Eye (tissue), 1 donor: ENCODE results near the gene ATP5MC3.
"Not testable (repeated sequence)": the region's sequence is repeated elsewhere in the genome, so short reads cannot be mapped to it uniquely, and the experiment has no call there.

ENCODE experiments used
- DNase-seq: peaks from one replicate; pipeline ENCODE4 v3.0.0-alpha.2; 2015

The ATP5MC3 gene

DNA sequence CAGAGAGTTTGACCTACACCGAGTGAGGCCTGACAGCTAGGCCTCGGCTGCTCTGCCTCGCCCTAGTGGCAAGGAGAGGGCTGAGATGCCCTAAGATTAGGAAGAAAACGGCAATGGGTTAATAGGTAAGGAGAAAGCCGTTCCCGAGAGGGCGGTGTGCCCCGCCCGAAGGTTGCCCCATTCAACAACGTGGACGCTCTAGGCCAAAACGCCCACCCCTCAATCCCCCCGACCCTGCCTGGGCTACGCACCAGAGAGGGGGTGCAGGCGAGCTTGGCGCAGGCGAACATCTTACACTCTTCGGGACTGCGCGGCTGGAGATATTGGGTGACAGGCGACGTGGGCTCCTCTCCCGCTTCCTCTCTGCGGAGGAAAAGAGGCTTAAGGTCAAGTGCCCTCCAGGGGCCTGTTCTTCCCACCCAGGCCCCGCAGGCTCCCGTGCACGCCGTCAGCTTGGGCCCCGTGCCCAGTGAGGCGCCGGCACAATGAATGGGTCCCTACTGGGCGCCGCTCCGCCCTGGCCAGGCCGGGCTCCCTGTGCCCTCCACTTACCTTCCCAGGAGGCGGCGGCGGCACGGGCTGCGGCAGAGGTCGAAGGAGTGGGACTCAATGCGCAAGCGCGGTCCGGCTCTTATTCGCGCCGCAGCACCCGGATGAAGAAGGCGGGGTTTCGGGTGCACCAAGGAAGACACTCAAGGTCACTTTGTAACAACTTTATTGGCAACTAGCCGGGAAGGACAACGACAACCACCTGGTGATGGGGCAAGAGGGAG, at the start of gene ATP5MC3:
ATP5MC3 (minus strand) TSS at position 607 of the 773 bp plus-strand sequence; CDS start at position 290, 317 bp downstream.
- DNase-seq, result peak; percentile 98

- not testable (repeated sequence) for DNase-seq
Measured at GRCh38 chr2:175228601-175229000, 47.1 kb upstream of the ATP5MC3 start.

GRCh38 chr2:175228179-175228578, 46.7 kb upstream of the ATP5MC3 start:
- DNase-seq, result no peak

GRCh38 chr2:175227393-175227792, 45.9 kb upstream of the ATP5MC3 start:
- DNase-seq, result no peak

- no peak for DNase-seq
Measured at GRCh38 chr2:175220075-175220474, 38.6 kb upstream of the ATP5MC3 start.

DNA sequence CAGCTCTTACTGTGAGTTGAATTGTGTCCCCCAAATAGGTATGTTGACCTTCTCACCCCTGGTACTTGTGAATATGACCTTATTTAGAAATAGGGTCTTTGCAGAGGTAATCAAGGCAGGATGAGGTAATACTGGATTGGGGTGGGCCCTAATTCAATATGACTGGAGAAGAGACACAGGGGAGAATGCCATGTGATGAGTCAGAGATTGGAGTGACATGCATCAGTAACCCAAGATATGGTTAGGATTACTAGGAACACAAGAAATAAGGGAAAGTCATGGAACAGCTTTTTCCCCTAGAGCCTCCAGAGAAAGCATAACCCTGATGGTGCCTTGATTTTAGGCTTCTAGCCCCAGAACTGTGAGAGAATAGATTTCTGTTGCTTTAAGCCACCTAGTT, 37.0 kb upstream of the ATP5MC3 start:
- no peak for DNase-seq

DNA sequence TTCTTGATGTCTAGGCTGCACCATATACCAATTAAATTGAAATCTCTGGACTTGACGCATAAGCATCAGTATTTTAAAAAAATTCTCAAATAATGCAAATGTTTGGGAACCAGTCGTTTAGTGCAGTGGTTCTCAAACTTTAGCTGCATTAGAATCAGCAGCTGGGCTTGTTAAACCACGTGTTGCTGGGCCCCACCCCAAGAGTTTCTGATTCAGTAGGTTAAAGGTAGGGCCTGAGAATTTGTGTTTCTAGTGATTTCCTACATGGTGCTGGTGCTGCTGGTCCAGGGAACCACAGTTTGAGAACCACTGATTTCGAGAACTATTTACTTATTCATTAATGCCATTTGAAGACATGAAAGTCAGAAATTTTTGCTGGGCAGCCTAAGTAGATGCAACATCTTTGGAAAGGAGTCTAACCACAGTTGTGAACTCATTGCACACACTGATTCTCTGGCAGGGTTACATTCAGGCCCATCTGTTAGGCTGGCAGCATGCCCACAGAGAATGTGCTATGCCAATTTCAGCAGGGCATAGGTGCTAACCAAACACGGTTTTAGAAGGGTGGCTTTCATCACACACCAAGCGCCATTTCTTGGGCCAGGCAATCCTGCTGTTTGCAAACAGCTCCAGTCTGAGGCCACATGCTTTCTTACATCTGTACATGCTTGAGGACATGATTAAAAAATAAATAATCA, 26.4 kb upstream of the ATP5MC3 start:
- DNase-seq, result no peak

DNA sequence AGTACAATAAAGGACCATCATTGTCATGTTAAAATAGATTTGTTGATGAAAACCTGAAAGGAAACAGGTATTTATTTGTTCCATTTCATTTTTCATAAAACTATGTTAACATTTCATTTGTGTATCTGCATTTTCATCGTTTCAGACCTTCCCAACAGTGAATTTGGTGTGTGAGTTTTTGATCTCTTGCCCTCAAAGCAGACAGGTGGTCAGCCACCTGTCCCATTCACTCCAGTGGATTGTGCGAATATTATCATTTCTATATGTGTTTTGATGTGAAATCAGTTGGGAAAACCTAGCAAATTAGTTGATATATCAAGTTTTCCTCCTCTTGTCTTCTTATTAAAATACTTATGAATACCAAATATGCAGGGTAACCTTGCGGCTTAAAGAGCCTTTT, 25.4 kb upstream of the ATP5MC3 start:
- DNase-seq, result no peak

- DNase-seq, result no peak
Measured at GRCh38 chr2:175205523-175205922, 24.0 kb upstream of the ATP5MC3 start.

DNA sequence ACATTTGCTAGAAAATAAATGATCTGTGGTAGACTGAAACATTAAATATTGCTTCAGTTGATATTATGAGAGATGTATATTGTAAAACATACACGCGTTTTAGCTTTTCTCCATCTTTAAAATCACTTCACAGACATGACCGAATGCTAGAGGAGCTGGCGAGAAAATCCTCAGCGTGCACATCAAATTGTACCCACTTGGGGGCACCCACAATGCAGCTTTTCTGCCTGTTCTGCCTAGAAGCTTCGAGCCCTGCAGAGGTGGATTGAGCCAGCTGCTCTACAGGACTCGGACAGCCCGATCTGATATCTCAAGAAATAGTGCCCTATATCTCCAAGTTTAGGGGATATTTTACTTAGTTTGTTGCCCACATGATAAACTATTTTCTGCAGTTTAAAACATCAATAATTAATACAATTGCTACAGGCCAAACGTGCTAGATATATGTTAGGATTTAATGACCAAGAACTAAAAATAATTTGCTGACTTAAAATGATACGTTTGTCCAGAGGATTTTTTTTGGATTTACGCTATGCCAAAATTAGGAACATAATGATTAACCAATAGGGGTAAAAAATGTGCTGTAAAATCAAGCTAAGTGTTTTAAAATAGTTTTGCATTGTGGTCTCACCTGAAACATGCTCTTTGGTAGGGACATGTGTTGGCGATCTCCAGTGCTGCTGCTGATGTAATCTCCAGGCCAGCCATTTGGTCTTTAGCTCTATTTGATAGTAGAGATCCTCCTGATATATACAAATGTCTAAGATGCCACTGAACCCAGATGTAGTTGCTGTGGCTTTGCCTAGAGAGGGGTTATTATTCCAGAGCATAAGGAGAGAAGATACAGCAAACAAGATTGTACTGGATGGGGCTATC, 22.3 kb upstream of the ATP5MC3 start:
- peak; percentile 81 for DNase-seq

DNA sequence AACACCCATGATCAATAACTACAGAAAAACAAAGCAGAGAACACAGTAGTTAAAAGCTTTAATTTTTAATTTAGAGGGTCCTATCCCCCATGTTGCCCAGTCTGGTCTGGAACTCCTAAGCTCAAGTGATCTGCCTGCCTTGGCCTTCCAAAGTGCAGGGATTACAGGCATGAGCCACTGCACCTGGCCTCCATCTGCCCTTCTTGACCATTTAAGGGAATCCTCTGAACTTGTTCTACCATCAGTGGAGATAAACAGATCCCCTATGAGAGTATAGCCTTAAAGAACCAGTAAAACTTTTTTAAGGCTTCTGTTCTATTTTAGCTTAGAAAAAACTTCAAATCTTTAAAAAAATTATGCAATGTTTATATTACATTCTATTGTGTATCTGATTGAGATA, 13.5 kb upstream of the ATP5MC3 start:
- DNase-seq, result no peak

DNA sequence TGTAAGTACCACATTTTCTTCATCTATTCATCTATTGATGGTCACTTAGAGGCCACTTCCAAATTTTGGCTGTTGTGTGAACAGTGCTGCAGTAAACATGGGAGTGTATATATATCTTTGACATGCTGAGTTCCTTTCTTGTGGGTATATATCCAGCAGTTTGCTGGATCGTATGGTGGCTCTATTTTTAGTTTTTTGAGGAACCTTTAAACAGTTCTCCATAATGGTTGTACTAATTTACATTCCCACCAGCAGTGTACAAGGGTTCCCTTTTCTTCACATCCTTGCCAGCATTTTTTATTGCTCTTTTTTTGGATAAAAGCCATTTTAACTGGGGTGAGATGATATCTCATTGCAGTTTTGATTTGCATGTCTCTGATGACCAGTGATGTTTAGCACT, 7.3 kb upstream of the ATP5MC3 start:
- no peak for DNase-seq

GRCh38 chr2:175187378-175187777, 5.9 kb upstream of the ATP5MC3 start:
- no peak for DNase-seq

DNA sequence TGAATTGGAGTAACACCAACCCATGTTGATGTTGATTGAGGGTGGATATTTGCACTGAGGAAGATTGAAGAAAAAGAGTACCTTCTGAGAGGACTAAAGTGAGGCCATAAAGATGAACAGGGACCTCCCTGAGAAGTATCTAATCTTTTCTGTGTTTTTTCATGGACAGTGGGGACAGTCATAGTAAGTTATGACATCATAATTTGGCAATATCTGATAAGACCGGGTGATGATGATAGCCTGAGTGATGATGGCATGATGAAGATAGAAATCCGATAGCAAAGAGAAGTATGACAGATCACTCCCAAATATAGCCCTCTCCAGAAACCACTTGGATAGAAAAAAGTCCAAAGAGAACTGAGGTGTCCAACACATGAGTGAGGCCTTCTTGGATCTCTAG, 2.2 kb upstream of the ATP5MC3 start:
- DNase-seq, result no peak

DNA sequence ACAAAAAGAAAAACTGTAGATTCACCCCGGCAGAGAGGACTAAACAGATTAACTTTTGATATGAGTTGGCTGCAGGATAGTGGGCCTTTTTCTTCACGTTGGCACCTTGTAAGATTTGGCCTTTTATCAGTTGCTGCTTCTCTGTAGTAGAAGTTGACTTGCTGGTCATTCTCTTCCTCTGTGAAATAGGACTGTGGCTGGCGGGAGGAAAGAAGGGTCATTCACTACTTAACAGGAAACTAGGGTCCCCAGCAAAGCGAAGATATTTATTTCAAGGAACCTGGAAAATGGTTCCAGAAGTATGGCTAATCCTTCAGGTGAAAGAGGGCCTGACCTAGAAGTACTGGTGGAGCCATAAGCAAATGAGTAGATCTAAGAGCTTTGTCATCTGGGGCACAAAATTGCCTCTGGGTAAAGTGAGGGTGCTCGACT, 383 bp upstream of the ATP5MC3 start:
- no peak for DNase-seq

DNA sequence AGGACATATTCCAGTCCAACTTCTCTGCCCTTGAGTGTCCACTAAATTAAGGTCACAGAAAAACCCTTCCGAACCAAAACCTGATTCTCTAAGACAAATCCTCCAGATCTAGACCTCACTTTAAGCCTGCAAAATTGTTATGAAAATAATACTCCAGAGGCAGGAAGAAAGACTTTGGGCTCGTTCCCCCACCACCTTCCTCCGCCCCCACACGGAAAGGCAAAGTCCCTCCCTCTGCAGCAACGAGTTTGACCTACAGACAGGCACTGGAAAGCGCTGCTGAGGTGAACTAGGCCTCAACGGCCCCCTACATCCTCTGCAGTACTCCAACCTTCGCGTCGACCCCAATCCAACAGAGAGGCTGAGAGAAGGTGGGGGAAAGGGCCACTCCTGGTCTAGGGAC, 808 bp downstream of the ATP5MC3 start:
- no peak for DNase-seq

DNA sequence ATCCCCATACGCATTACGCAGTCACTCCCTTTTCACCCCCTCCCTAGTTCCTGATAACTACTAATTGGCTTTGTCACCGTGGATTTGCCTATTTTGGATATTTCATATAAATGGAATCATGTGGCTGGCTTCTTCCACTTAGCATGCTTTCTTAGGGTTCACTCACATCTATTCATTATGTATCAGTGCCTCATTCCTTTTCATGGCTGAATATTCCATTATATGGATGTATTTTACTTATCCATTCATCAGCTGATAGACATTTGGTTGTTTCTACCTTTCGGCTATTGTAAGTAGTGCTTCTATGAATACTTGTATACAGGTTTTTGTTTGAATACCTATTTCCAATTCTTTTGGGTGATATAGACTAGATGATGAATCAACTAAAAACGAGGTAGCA, 4.9 kb downstream of the ATP5MC3 start:
- DNase-seq, result no peak

GRCh38 chr2:175175896-175176295, 5.6 kb downstream of the ATP5MC3 start:
- DNase-seq, result no peak

DNA sequence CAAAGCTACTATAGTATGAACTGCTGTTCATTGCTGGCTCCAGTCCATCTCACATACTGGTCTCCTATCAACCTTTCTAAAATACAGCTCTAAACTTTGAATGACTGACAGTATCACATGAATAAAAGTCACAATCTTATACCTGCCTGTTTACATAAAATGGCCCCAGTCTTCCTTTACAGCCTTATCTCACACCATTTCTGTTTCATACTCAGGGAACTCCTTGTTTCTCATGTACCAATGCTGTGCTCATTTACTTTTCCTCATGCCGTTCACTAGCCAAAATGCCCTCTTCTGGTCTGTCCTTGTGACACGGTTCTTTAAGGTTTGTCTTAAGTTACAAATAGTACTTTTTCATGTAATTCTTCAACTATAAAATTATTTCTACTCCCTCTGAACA, 6.2 kb downstream of the ATP5MC3 start:
- no peak for DNase-seq

DNA sequence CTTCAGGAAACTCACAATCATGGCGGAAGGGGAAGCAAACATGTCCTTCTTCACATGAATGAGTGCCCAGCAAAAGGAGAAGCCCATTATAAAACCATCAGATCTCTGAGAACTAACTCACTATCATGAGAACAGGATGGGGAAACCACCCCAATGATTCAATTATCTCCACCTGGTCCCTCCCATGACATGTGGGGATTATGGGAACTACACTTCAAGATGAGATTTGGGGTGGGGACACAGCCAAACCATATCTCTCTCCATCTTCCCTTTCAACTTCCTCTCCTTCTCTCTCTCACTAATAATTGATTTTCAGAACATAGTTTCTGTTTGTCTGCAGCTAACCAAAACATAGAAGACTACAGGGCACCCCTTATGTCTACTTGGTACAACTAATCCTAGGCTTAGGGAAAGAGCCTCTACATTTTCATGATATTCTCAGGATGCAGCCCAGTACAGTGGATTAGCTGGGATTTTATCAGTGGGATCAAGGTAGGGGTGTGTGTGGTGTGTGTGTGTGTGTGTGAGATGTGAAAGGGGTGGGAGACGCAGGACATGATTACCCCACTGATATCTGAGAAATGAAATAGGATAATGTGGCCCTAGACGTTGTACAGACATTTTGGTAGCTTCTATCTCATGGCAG, 10.7 kb downstream of the ATP5MC3 start:
- DNase-seq, result no peak

- peak; percentile 20 for DNase-seq
Measured at GRCh38 chr2:175169191-175169590, 12.3 kb downstream of the ATP5MC3 start.

DNA sequence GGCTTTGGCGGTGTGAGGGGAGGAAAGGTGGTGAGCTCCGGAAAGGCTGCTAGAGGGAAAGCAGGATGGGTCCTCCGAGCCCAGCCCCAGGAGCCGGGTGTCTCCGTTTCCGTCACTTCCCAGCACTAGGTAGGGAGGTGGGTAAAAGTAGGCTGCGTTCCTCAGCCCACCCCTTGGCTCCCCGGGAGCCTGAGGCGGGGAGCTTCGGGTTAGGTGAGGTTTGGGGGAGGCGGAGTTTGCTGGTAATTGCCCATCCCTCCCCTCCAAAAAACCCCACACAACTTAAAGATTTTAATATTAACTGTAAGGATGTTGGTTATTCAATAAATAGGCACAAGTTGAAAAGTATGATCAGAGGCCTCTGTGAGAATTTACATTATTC, 13.0 kb downstream of the ATP5MC3 start:
- DNase-seq, result no peak
